ENCODE results near the gene ANKS1B. TPM values are rescaled to one million over a fixed set of nuclear protein-coding genes. Genes with fewer than 3 reads are reported as not detected.

ANKS1B gene
- total RNA-seq, 8 experiments from 2014 or later = 4.4 to 49.1 (median 14.2) TPM

- Histone ChIP-seq H3K4me3 (no peak overlapping the region), H3K27ac (no peak overlapping the region), H3K4me1 (replicated peaks in 1 of 2) (no peaks in the 10 kb centered on the region)
- WGBS, 10 experiments = 0 to 100% (median 51%) methylated on average over 1 to 5 of the region's 5 CpGs; no CpG with 5 or more reads in 4 of the 10 experiments
- in situ Hi-C loops (cut with MboI; ENCODE audit: low pct_unique_long_range_greater_than_20kb in 2 of 9, low sequenced_read_pairs in 9 of 9, unreplicated experiment in 9 of 9) = no loop called here
- peak in 6 of 8 experiments; percentile 8 to 99 (median 98) for ATAC-seq (replicated peaks in 6 of 8)
These were observed 1230.6 kb downstream of the ANKS1B start for GRCh38 chr12:98754095-98754494.

DNA sequence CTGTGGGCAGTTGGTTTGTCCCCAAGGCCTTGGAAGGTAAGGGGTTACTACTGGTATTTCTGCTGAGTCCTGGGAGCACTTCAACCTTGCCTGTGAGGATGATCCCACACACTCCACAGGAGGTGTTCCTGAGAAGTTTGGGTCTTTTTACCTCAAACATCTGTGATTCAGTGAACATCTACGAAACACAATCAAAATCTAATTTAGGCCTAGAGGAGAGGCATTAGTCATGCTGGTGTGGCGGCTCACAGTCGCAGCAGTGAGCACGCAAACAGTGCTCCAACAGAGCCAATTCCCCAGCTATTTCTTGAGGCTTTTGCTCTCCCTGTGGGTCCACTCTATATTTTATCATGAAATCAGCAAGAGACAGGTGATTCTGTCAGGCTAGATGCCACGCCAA, 1232.0 kb downstream of the ANKS1B start:
- Histone ChIP-seq H3K27ac (no peak overlapping the region), H3K4me1 (replicated peaks in 1 of 2) (no peaks in the 10 kb centered on the region), H3K4me3 (no peak overlapping the region)
- WGBS, 10 experiments = 18 to 90% (median 65%) methylated on average over 3 to 5 of the region's 5 CpGs; no CpG with 5 or more reads in 1 of the 10 experiments
- peak in 2 of 8 experiments; percentile 2 to 42 for ATAC-seq (replicated peaks in 6 of 8)
- in situ Hi-C loops (cut with MboI; ENCODE audit: low pct_unique_long_range_greater_than_20kb in 2 of 9, low sequenced_read_pairs in 9 of 9, unreplicated experiment in 9 of 9) = no loop called here

DNA sequence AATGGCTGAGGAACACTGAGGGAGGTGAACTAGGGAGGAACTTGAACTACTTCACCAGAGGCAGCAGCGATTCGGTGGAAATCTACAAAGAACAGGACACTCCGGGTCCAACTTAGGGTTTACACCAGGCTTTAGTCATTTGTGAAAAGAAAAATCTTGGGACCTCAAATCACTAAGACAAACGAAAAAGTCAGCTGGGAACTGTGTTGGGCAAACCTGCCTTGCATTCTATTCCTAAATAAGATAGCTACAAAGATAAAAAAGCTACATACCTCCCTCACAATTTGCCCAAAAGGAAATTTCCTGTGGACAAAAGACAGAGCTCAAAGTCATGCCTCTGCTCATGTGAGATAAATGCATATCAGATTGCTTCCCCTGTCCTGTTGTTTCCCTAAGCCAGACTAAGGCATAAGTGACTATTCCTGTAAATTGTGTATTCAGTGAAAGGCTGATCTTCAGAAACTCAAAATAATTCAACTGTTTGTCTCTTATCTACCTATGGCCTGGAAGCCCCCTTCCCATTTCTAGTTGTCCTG, 1233.1 kb downstream of the ANKS1B start:
- Histone ChIP-seq H3K4me3 (no peak overlapping the region), H3K27ac (no peak overlapping the region), H3K4me1 (replicated peaks in 1 of 2) (no peaks in the 10 kb centered on the region)
- WGBS, 10 experiments = 40 to 89% (median 81%) methylated on average over 1 to 4 of the region's 4 CpGs; no CpG with 5 or more reads in 3 of the 10 experiments
- in situ Hi-C loops (cut with MboI; ENCODE audit: low pct_unique_long_range_greater_than_20kb in 2 of 9, low sequenced_read_pairs in 9 of 9, unreplicated experiment in 9 of 9) = no loop called here
- no peak for ATAC-seq (replicated peaks in 6 of 8)

- no peaks in the 10 kb centered on the region for H3K4me1 ChIP-seq (replicated peaks in 1 of 2)
- no peak overlapping the region for H3K27ac ChIP-seq
- 0 to 50% (median 40%) methylated on average over 2 to 5 of the region's 9 CpGs; no CpG with 5 or more reads in 5 of the 10 experiments for WGBS, 10 experiments
- ATAC-seq (replicated peaks in 6 of 8) = peak in 4 of 8 experiments; percentile 5 to 20 (median 15)
- no peak overlapping the region for H3K4me3 ChIP-seq
- in situ Hi-C loops (cut with MboI; ENCODE audit: low pct_unique_long_range_greater_than_20kb in 2 of 9, low sequenced_read_pairs in 9 of 9, unreplicated experiment in 9 of 9) = no loop called here
These were observed 1234.2 kb downstream of the ANKS1B start for GRCh38 chr12:98750511-98750910.

GRCh38 chr12:98748463-98748862, 1236.3 kb downstream of the ANKS1B start:
- in situ Hi-C loops (cut with MboI; ENCODE audit: low pct_unique_long_range_greater_than_20kb in 2 of 9, low sequenced_read_pairs in 9 of 9, unreplicated experiment in 9 of 9) = loop anchor here in 2 of 9 experiments (25.0 kb wide), 2 partner anchors 164 to 239 kb away; no protein-coding TSS in a partner anchor
- Histone ChIP-seq H3K4me3 (no peak overlapping the region), H3K4me1 (replicated peaks in 1 of 2) (no peaks in the 10 kb centered on the region), H3K27ac (no peak overlapping the region)
- ATAC-seq (replicated peaks in 6 of 8) = peak in 3 of 8 experiments; percentile 89 to 95 (median 92)
- WGBS, 10 experiments = 0 to 71% (median 49%) methylated on average over 1 to 3 of the region's 3 CpGs; no CpG with 5 or more reads in 5 of the 10 experiments

- in situ Hi-C loops (cut with MboI; ENCODE audit: low pct_unique_long_range_greater_than_20kb in 2 of 9, low sequenced_read_pairs in 9 of 9, unreplicated experiment in 9 of 9) = loop anchor here in 2 of 9 experiments (25.0 kb wide), 2 partner anchors 167 to 242 kb away; no protein-coding TSS in a partner anchor
- WGBS, 10 experiments = 17 to 95% (median 60%) methylated on average over 1 to 10 of the region's 54 CpGs; no CpG with 5 or more reads in 3 of the 10 experiments
- peak in 6 of 8 experiments; percentile 12 to 78 (median 72) for ATAC-seq (replicated peaks in 6 of 8)
- Histone ChIP-seq H3K4me1 (replicated peaks in 1 of 2) (peaks cover 3 to 12% of the 10 kb centered on the region in 2 donors), H3K27ac (no peak overlapping the region), H3K4me3 (peak overlapping the region; percentile 19 to 37 (median 27))
These were observed 1239.0 kb downstream of the ANKS1B start for GRCh38 chr12:98745578-98746391.

GRCh38 chr12:98744680-98745079, 1240.1 kb downstream of the ANKS1B start:
- Histone ChIP-seq H3K4me3 (no peak overlapping the region), H3K27ac (no peak overlapping the region), H3K4me1 (replicated peaks in 1 of 2) (peaks cover 3 to 12% of the 10 kb centered on the region in 2 donors)
- in situ Hi-C loops (cut with MboI; ENCODE audit: low pct_unique_long_range_greater_than_20kb in 2 of 9, low sequenced_read_pairs in 9 of 9, unreplicated experiment in 9 of 9) = loop anchor here in 2 of 9 experiments (25.0 kb wide), 2 partner anchors 168 to 243 kb away; no protein-coding TSS in a partner anchor
- WGBS, 10 experiments = 58 to 100% (median 87%) methylated on average over 2 to 3 of the region's 3 CpGs; no CpG with 5 or more reads in 1 of the 10 experiments
- no peak for ATAC-seq (replicated peaks in 6 of 8)

GRCh38 chr12:98743362-98743953, 1241.3 kb downstream of the ANKS1B start:
- Histone ChIP-seq H3K27ac (no peak overlapping the region), H3K4me1 (replicated peaks in 1 of 2) (peaks cover 3 to 12% of the 10 kb centered on the region in 2 donors), H3K4me3 (no peak overlapping the region)
- in situ Hi-C loops (cut with MboI; ENCODE audit: low pct_unique_long_range_greater_than_20kb in 2 of 9, low sequenced_read_pairs in 9 of 9, unreplicated experiment in 9 of 9) = loop anchor here in 2 of 9 experiments (25.0 kb wide), 2 partner anchors 169 to 244 kb away; no protein-coding TSS in a partner anchor
- 0 to 92% (median 50%) methylated on average over 1 to 4 of the region's 4 CpGs; no CpG with 5 or more reads in 1 of the 10 experiments for WGBS, 10 experiments
- peak in 2 of 8 experiments; percentile 46 to 51 for ATAC-seq (replicated peaks in 6 of 8)

DNA sequence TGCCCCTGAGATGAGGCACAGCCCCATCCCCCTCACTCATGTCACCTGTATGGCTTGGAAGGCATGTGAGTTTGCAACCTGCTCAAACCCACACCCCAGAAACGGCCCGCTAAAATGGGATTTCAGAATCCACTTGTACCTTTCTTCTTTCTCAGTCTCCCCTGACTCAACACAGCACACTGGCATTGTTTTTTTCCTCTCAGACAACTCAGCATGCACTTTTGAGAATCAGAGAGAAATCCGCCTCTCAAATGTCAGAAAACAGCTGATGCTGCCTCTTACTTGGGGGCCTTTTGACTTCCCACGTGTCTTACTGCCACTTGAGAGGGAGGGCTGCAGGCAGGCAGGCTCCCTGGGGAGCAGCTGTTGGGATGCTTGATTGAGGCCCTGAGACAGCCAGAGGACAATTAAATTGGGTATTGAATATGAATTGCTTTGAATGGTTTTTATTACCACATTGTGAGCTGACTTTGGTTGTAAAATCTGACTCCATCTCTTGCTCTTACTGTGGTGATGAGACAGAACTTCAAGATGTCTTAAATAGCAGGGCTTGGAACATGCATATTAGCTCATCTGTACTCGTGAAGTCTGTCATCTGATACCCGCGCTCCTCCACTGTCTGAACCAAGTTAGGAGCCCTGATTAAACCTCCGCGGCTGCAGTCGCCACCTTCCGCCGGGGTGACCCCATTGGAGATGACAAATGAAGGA, 1243.0 kb downstream of the ANKS1B start:
- peak in 6 of 8 experiments; percentile 14 to 83 (median 64) for ATAC-seq (replicated peaks in 6 of 8)
- Histone ChIP-seq H3K27ac (no peak overlapping the region), H3K4me3 (no peak overlapping the region), H3K4me1 (replicated peaks in 1 of 2) (peaks cover 3 to 12% of the 10 kb centered on the region in 2 donors)
- in situ Hi-C loops (cut with MboI; ENCODE audit: low pct_unique_long_range_greater_than_20kb in 2 of 9, low sequenced_read_pairs in 9 of 9, unreplicated experiment in 9 of 9) = loop anchor here in 2 of 9 experiments (25.0 kb wide), 2 partner anchors 171 to 246 kb away; no protein-coding TSS in a partner anchor
- whole genome bisulfite sequencing, 10 experiments = 12 to 67% (median 41%) methylated on average over 2 to 12 of the region's 12 CpGs

DNA sequence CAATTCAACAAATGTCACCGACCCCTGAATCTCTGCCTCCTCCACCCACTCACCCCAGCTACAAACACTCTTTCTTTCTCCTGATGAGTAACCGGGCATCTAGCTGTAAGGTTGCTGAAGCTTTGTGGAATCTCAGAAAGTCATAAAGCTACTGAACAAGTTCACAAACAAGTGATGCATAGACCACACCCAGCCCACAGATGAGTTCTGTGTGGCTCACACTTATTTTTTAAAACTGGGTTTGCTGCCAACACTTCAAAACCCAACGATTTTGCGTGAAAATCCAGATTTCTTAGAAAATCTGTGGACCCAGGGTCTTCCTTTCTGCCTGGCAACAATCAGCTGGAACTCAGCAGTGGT, 1243.6 kb downstream of the ANKS1B start:
- ATAC-seq (replicated peaks in 6 of 8) = no peak
- Histone ChIP-seq H3K4me1 (replicated peaks in 1 of 2) (peaks cover 3 to 12% of the 10 kb centered on the region in 2 donors), H3K27ac (no peak overlapping the region), H3K4me3 (no peak overlapping the region)
- WGBS, 10 experiments = 57 to 100% (median 83%) methylated on average over 1 to 4 of the region's 4 CpGs; no CpG with 5 or more reads in 3 of the 10 experiments
- in situ Hi-C loops (cut with MboI; ENCODE audit: low pct_unique_long_range_greater_than_20kb in 2 of 9, low sequenced_read_pairs in 9 of 9, unreplicated experiment in 9 of 9) = loop anchor here in 2 of 9 experiments (25.0 kb wide), 2 partner anchors 171 to 246 kb away; no protein-coding TSS in a partner anchor

GRCh38 chr12:98740751-98741150, 1244.0 kb downstream of the ANKS1B start:
- ATAC-seq (replicated peaks in 6 of 8) = no peak
- Histone ChIP-seq H3K27ac (no peak overlapping the region), H3K4me1 (replicated peaks in 1 of 2) (peaks cover 3 to 12% of the 10 kb centered on the region in 2 donors), H3K4me3 (no peak overlapping the region)
- WGBS, 10 experiments = 60 to 86% (median 86%) methylated on average over 1 of the region's 1 CpG; no CpG with 5 or more reads in 5 of the 10 experiments
- in situ Hi-C loops (cut with MboI; ENCODE audit: low pct_unique_long_range_greater_than_20kb in 2 of 9, low sequenced_read_pairs in 9 of 9, unreplicated experiment in 9 of 9) = loop anchor here in 2 of 9 experiments (25.0 kb wide), 2 partner anchors 172 to 247 kb away; no protein-coding TSS in a partner anchor

- 29 to 100% (median 88%) methylated on average over 1 to 2 of the region's 2 CpGs; no CpG with 5 or more reads in 4 of the 10 experiments for WGBS, 10 experiments
- H3K4me3 ChIP-seq = no peak overlapping the region
- no peak overlapping the region for H3K27ac ChIP-seq
- in situ Hi-C loops (cut with MboI; ENCODE audit: low pct_unique_long_range_greater_than_20kb in 2 of 9, low sequenced_read_pairs in 9 of 9, unreplicated experiment in 9 of 9) = loop anchor here in 2 of 9 experiments (25.0 kb wide), 2 partner anchors 174 to 249 kb away; no protein-coding TSS in a partner anchor
- ATAC-seq (replicated peaks in 6 of 8) = no peak
- H3K4me1 ChIP-seq (replicated peaks in 1 of 2) = peaks cover 3 to 12% of the 10 kb centered on the region in 2 donors
These were observed 1246.2 kb downstream of the ANKS1B start for GRCh38 chr12:98738539-98738938.

Data from motor neuron (in vitro differentiated cells).